Endothelial cell of umbilical vein (primary cell): ENCODE results near the gene MGLL. TPM values are rescaled to one million over a fixed set of nuclear protein-coding genes. Genes with fewer than 3 reads are reported as not detected.

ENCODE experiments used
- BruUV-seq: library from RNA; stranded (reverse); fragments of 400-500 nt; replicated peaks from 2 replicates; lab custom pipeline; 2021; lab: Mats Ljungman, UMichigan
- CTCF ChIA-PET: fragments of 300-600, 350-600 bp; sonication (Branson Sonifier 250); formaldehyde crosslinking; loops from one replicate; lab custom pipeline; 2021; ENCODE audit warnings: antibody characterized with exemption, inconsistent platforms; lab: Charles Lee
- POLR2A ChIA-PET: fragments of 300-600, 350-600 bp; sonication (Branson Sonifier 250); formaldehyde crosslinking; loops from one replicate; lab custom pipeline; 2021; ENCODE audit warnings: antibody characterized with exemption, inconsistent platforms; lab: Charles Lee
- DNase-seq: peaks from one replicate; pipeline ENCODE4 v3.0.0-alpha.2; 2011; ENCODE audit warnings: low read depth, low spot score
- FAIRE-seq: peaks from 2 replicates; lab custom pipeline; 2011; peaks lifted over from hg19 to GRCh38; lab: Jason Lieb, UNC
- H2AFZ ChIP-seq: 2 replicates; pipeline ENCODE4 v1.6.0; 2012; ENCODE audit warnings: low read depth, low read length, control low read depth, inconsistent platforms
- H3K27ac ChIP-seq: 2 replicates; pipeline ENCODE4 v1.5.1; 2011; ENCODE audit warnings: low read depth, mild to moderate bottlenecking, control low read depth, low read length, moderate library complexity; ENCODE audit not compliant: insufficient read depth
- H3K27me3 ChIP-seq, 2 experiments: 2 replicates each; pipeline versions ENCODE4 v1.6.0 to v1.6.1; 2011; ENCODE audit warnings: low read length in 2 of 2, mixed read lengths in 1 of 2; ENCODE audit not compliant: control insufficient read depth in 2 of 2, insufficient read depth in 2 of 2
- H3K36me3 ChIP-seq, 2 experiments: 2 replicates in 1 of 2; 3 replicates in 1 of 2; pipeline ENCODE4 v1.5.1; 2011; ENCODE audit warnings: low read length in 2 of 2, mild to moderate bottlenecking in 1 of 2, moderate library complexity in 1 of 2; ENCODE audit not compliant: control insufficient read depth in 2 of 2, insufficient read depth in 2 of 2; ENCODE audit errors: extremely low read depth in 1 of 2
- H3K4me1 ChIP-seq: 3 replicates; pipeline ENCODE4 v1.5.1; 2011; ENCODE audit warnings: mild to moderate bottlenecking, low read length; ENCODE audit not compliant: control insufficient read depth, insufficient read depth; ENCODE audit errors: extremely low read depth
- H3K4me2 ChIP-seq: 2 replicates; pipeline ENCODE4 v1.6.1; 2011; ENCODE audit warnings: low read length, control low read depth, mixed read lengths; ENCODE audit not compliant: insufficient read depth
- H3K4me3 ChIP-seq, 3 experiments: fragments of 200-600 bp in 1 of 3; sonication (generic), shearing (Covaris generic) in 1 of 3; replicated peaks in 1 of 3; 2 replicates each; pipeline ENCODE4 v1.5.1; 2011 to 2016; ENCODE audit warnings: control low read depth in 3 of 3, low read length in 3 of 3, mild to moderate bottlenecking in 2 of 3, inconsistent platforms in 1 of 3, low read depth in 1 of 3, moderate library complexity in 1 of 3; ENCODE audit not compliant: insufficient read depth in 1 of 3
- H3K79me2 ChIP-seq: 2 replicates; pipeline ENCODE4 v1.6.0; 2012; ENCODE audit warnings: low read length, inconsistent platforms; ENCODE audit not compliant: control insufficient read depth, insufficient read depth
- H3K9ac ChIP-seq: replicated peaks from 2 replicates; pipeline ENCODE3; 2011; ENCODE audit warnings: low read length, control low read depth; ENCODE audit not compliant: insufficient read depth; ENCODE audit errors: extremely low read depth
- H3K9me1 ChIP-seq: replicated peaks from 3 replicates; pipeline ENCODE4 v1.6.0; 2011; ENCODE audit warnings: mild to moderate bottlenecking, low read length; ENCODE audit not compliant: control insufficient read depth, insufficient read depth; ENCODE audit errors: extremely low read depth
- H3K9me3 ChIP-seq: replicated peaks from 2 replicates; pipeline ENCODE4 v1.5.1; 2012; ENCODE audit warnings: low read length, inconsistent platforms; ENCODE audit not compliant: control insufficient read depth, insufficient read depth
- H4K20me1 ChIP-seq: replicated peaks from 2 replicates; pipeline ENCODE3; 2011; ENCODE audit warnings: mild to moderate bottlenecking, low read length; ENCODE audit not compliant: control insufficient read depth, insufficient read depth; ENCODE audit errors: extremely low read depth
- CTCF ChIP-seq, 2 donors: IDR thresholded peaks; 1 replicate in 1 of 2; 2 replicates in 1 of 2; pipeline ENCODE4 v1.5.1; 2011; ENCODE audit warnings: low read length in 2 of 2, mild to moderate bottlenecking in 2 of 2, moderate library complexity in 2 of 2, control low read depth in 1 of 2, inconsistent platforms in 1 of 2, low read depth in 1 of 2; ENCODE audit not compliant: insufficient read depth in 1 of 2; ENCODE audit errors: extremely low read depth in 1 of 2
- EZH2 ChIP-seq: IDR thresholded peaks from 2 replicates; pipeline ENCODE4 v1.6.1; 2012; ENCODE audit warnings: borderline replicate concordance, low read depth, mild to moderate bottlenecking, moderate library complexity, low read length, inconsistent platforms; ENCODE audit not compliant: severe bottlenecking
- FOS ChIP-seq: IDR thresholded peaks from 2 replicates; pipeline ENCODE4 v1.6.1; 2011; ENCODE audit warnings: mild to moderate bottlenecking, low read length, moderate library complexity, borderline replicate concordance; ENCODE audit not compliant: insufficient read depth
- GATA2 ChIP-seq: IDR thresholded peaks from 2 replicates; pipeline ENCODE4 v1.7.0; 2011; ENCODE audit warnings: low read depth, mild to moderate bottlenecking, moderate library complexity, mixed read lengths, low read length; ENCODE audit not compliant: insufficient read length, insufficient read depth
- JUN ChIP-seq: IDR thresholded peaks from 2 replicates; pipeline ENCODE4 v1.6.1; 2011; ENCODE audit warnings: borderline replicate concordance, low read depth; ENCODE audit not compliant: insufficient read length, insufficient read depth
- MAX ChIP-seq: IDR thresholded peaks from 2 replicates; pipeline ENCODE4 v1.6.1; 2011; ENCODE audit not compliant: insufficient read depth, insufficient read length
- MYC ChIP-seq: IDR thresholded peaks from one replicate; pipeline ENCODE4 v1.6.1; 2011; ENCODE audit warnings: mild to moderate bottlenecking, low read depth, low read length
- POLR2A ChIP-seq: IDR thresholded peaks from 2 replicates; pipeline ENCODE4 v1.6.1; 2012; ENCODE audit warnings: low read depth, mild to moderate bottlenecking, control low read depth, low read length
- POLR2AphosphoS5 ChIP-seq: IDR thresholded peaks from 2 replicates; pipeline ENCODE4 v1.6.1; 2012; ENCODE audit warnings: low read depth, mild to moderate bottlenecking, control low read depth, low read length, moderate library complexity; ENCODE audit not compliant: insufficient read depth
- dilution Hi-C: fragments of 300-500 bp; cut with MboI; formaldehyde crosslinking; loops from one replicate; pipeline ENCODE4 v1.15.0; 2019; ENCODE audit warnings: low sequenced_read_pairs; ENCODE audit not compliant: extremely low pct_ligation_motif_present
- intact Hi-C: fragments of 100-400 bp; cut with micrococcal nuclease; formaldehyde crosslinking; loops from one replicate; pipeline ENCODE4 v1.10.0; 2022
- polyA plus RNA-seq, 4 experiments: library from polyadenylated mRNA; depleted of rRNA in 3 of 4; stranded (reverse) in 3 of 4; unstranded in 1 of 4; fragments of >200 nt; gene quantifications; 2 replicates each; pipeline versions ENCODE4 v1.2.1 to v1.2.3, GENCODE V29; 2011 to 2012; ENCODE audit warnings: missing spikeins in 1 of 4
- total RNA-seq: library from RNA; stranded (reverse); gene quantifications from 2 replicates; pipeline ENCODE4 v1.2.3, GENCODE V29; 2021

Gene MGLL
- total and polyA plus RNA-seq, 2 donors (not counting 3 experiments of a cell fraction or from before 2014, with no cell fraction given), result 30.7 to 60.2 TPM

GRCh38 chr3:127787571-127788365 is 34.5 kb downstream of the MGLL start:
- CTCF ChIA-PET, result no interaction called here
- H3K27me3 ChIP-seq, result no peaks in the 10 kb centered on the region
- no peak overlapping the region for H3K9ac ChIP-seq
- FAIRE-seq, result no peak
- no peak overlapping the region for H3K27ac ChIP-seq
- no peak for TF ChIP-seq JUN
- no peak for TF ChIP-seq FOS
- TF ChIP-seq POLR2AphosphoS5, result no peak
- no peak for TF ChIP-seq MAX
- H3K4me1 ChIP-seq, result peaks cover 1% of the 10 kb centered on the region
- H4K20me1 ChIP-seq, result no peaks in the 10 kb centered on the region
- POLR2A ChIA-PET, result no interaction called here
- H3K4me3 ChIP-seq, result no peak overlapping the region
- no peaks in the 10 kb centered on the region for H3K9me1 ChIP-seq
- dilution Hi-C loops, result no loop called here
- no TSS peak for BruUV-seq
- H3K9me3 ChIP-seq, result no peaks in the 10 kb centered on the region
- H2AFZ ChIP-seq, result no peak overlapping the region
- no peak for DNase-seq
- no peak overlapping the region for H3K4me2 ChIP-seq
- intact Hi-C loops, result no loop called here
- no peaks in the 10 kb centered on the region for H3K36me3 ChIP-seq
- peaks cover 11% of the 10 kb centered on the region for H3K79me2 ChIP-seq

- intact Hi-C loops, result no loop called here
- ChIA-PET POLR2A (no interaction called here), CTCF (no interaction called here)
- FAIRE-seq (no peak), DNase-seq (no peak)
- Histone ChIP-seq H3K36me3 (no peaks in the 10 kb centered on the region), H3K9ac (no peak overlapping the region), H4K20me1 (no peaks in the 10 kb centered on the region), H3K27ac (no peak overlapping the region), H2AFZ (no peak overlapping the region), H3K4me3 (no peak overlapping the region), H3K79me2 (peaks cover 11% of the 10 kb centered on the region), H3K4me1 (no peaks in the 10 kb centered on the region), H3K9me3 (no peaks in the 10 kb centered on the region), H3K4me2 (no peak overlapping the region), H3K27me3 (no peaks in the 10 kb centered on the region), H3K9me1 (no peaks in the 10 kb centered on the region)
- no peak for TF ChIP-seq POLR2A
- TF ChIP-seq POLR2AphosphoS5, result no peak
- no peak for TF ChIP-seq MAX
- TF ChIP-seq FOS, result no peak
- TF ChIP-seq CTCF (IDR thresholded peaks at IDR 0.05; ENCODE audit: extremely low read depth in 1 of 2, insufficient read depth in 1 of 2, low read depth in 1 of 2, low read length in 2 of 2), result no peak
- TF ChIP-seq EZH2, result no peak
- TF ChIP-seq MYC, result no peak
- TF ChIP-seq GATA2, result no peak
- no TSS peak for BruUV-seq
- dilution Hi-C loops, result no loop called here
Observed at GRCh38 chr3:127787071-127787490, 35.2 kb downstream of the MGLL start.
